HFF-Myc (cell line): Measurements from ENCODE around the gene ST6GALNAC5.

Source experiments
- DNase-seq: peaks from one replicate; pipeline ENCODE4 v3.0.0-alpha.2; 2011; ENCODE audit warnings: low read depth; ENCODE audit errors: extremely low read depth
- H3K4me3 ChIP-seq: replicated peaks from 2 replicates; pipeline ENCODE4 v1.5.1; 2011; ENCODE audit warnings: low read depth, mild to moderate bottlenecking, control low read depth, low read length
- TF ChIP-seq, protein P1 (sequence below): IDR thresholded peaks from 2 replicates; pipeline ENCODE4 v1.5.1; 2012; ENCODE audit warnings: mild to moderate bottlenecking, low read depth, low read length, control low read depth; ENCODE audit errors: missing control alignments

Gene ST6GALNAC5

DNA sequence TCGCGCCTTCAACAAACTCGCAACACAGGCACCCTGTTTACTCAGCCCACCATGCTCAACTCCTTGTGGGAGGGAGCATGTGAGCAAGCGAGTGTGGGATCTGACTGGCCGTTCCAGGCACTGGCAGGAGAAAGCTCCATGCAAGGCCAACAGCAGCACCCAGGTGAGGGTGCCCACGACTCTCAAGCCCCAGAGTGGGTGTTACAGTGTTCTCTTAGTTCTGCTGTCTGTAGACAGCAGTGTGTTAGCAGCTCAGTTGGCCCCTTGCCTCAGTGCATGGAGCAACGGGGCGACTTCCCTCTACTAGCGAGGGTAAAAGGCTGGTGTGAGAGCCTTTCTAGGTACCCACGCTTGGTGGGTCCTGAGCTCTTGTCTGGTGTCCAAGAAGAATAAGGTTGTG lies 237.4 kb downstream of the ST6GALNAC5 start:
- H3K4me3 ChIP-seq = no peak overlapping the region
- no peak for DNase-seq

More for the DNA sequence above, 237.4 kb downstream of the ST6GALNAC5 start:
- TF ChIP-seq, protein P1, sequence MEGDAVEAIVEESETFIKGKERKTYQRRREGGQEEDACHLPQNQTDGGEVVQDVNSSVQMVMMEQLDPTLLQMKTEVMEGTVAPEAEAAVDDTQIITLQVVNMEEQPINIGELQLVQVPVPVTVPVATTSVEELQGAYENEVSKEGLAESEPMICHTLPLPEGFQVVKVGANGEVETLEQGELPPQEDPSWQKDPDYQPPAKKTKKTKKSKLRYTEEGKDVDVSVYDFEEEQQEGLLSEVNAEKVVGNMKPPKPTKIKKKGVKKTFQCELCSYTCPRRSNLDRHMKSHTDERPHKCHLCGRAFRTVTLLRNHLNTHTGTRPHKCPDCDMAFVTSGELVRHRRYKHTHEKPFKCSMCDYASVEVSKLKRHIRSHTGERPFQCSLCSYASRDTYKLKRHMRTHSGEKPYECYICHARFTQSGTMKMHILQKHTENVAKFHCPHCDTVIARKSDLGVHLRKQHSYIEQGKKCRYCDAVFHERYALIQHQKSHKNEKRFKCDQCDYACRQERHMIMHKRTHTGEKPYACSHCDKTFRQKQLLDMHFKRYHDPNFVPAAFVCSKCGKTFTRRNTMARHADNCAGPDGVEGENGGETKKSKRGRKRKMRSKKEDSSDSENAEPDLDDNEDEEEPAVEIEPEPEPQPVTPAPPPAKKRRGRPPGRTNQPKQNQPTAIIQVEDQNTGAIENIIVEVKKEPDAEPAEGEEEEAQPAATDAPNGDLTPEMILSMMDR = no peak
